SK-N-SH treated with all-trans-retinoic acid at 6 μM for 48 hours (cell line): ENCODE measurements around the gene MFSD8.

Experiments used
- PPARA ChIP-seq: fragments of 250-450 bp; sonication (Bioruptor Pico); IDR thresholded peaks from 2 replicates; pipeline ENCODE4 v1.5.0; 2020; ENCODE audit warnings: mild to moderate bottlenecking, borderline replicate concordance
- TF ChIP-seq, protein P1 (sequence below): fragments of 250-450 bp; sonication (Bioruptor Pico); IDR thresholded peaks from 2 replicates; pipeline ENCODE4 v1.5.0; 2020; ENCODE audit warnings: mild to moderate bottlenecking, moderate library complexity

DNA sequence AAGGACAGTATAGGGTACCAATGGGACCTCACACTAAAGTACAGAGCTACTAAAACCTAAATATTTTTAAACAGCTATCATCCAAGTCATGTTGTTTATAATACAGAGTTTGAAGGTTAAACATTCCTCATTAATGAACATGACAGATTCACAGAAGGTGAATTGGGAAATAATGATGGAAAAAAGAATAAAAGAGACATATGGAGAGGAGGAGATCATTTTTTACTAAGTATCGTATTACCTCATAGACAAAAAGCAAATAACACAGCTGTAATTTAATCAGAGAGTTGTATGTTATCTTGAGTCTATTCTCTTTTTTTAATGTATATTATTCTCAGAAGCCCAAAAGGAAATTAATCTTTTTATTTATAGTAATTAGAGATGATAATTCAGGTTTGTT is 76.4 kb downstream of the MFSD8 start:
- TF ChIP-seq PPARA (CRISPR knock-in tag): no peak
- TF ChIP-seq, protein P1, sequence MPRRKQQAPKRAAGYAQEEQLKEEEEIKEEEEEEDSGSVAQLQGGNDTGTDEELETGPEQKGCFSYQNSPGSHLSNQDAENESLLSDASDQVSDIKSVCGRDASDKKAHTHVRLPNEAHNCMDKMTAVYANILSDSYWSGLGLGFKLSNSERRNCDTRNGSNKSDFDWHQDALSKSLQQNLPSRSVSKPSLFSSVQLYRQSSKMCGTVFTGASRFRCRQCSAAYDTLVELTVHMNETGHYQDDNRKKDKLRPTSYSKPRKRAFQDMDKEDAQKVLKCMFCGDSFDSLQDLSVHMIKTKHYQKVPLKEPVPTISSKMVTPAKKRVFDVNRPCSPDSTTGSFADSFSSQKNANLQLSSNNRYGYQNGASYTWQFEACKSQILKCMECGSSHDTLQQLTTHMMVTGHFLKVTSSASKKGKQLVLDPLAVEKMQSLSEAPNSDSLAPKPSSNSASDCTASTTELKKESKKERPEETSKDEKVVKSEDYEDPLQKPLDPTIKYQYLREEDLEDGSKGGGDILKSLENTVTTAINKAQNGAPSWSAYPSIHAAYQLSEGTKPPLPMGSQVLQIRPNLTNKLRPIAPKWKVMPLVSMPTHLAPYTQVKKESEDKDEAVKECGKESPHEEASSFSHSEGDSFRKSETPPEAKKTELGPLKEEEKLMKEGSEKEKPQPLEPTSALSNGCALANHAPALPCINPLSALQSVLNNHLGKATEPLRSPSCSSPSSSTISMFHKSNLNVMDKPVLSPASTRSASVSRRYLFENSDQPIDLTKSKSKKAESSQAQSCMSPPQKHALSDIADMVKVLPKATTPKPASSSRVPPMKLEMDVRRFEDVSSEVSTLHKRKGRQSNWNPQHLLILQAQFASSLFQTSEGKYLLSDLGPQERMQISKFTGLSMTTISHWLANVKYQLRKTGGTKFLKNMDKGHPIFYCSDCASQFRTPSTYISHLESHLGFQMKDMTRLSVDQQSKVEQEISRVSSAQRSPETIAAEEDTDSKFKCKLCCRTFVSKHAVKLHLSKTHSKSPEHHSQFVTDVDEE (CRISPR knock-in tag): no peak
